K562 (cell line): ENCODE measurements around the gene ARHGAP26. TPM values are rescaled to one million over a fixed set of nuclear protein-coding genes. Genes with fewer than 3 reads are reported as not detected.

Experiments used
- ATAC-seq: fragments of 200-7000 bp; cut with Tn5 transposase; 3 replicates; pipeline ENCODE4 v1.9.1; 2020; ENCODE audit warnings: moderate library complexity
- BruUV-seq: library from RNA; stranded (reverse); fragments of 400-500 nt; replicated peaks from 2 replicates; lab custom pipeline; 2021; lab: Mats Ljungman, UMichigan
- CTCF ChIA-PET: fragments of 300-600 bp; formaldehyde crosslinking; extraction: SDS; loops from one replicate; lab custom pipeline; 2021; ENCODE audit warnings: low intra/inter-chr PET ratio; lab: Yijun Ruan, JAX
- POLR2A ChIA-PET: fragments of 300-600, 350-650 bp; sonication (Branson Sonifier 250); formaldehyde crosslinking; extraction: SDS; loops from one replicate; lab custom pipeline; 2021; ENCODE audit warnings: antibody characterized with exemption, inconsistent platforms; lab: Yijun Ruan, JAX
- DNase-seq, 4 experiments: peaks; one replicate each; pipeline versions ENCODE4 v3.0.0 to v3.0.0-alpha.2; 2011 to 2018; ENCODE audit warnings: low spot score in 3 of 4, mixed read lengths in 3 of 4; ENCODE audit errors: extremely low read depth in 1 of 4
- FAIRE-seq: peaks from 2 replicates; lab custom pipeline; 2011; peaks lifted over from hg19 to GRCh38; lab: Jason Lieb, UNC
- H2AFZ ChIP-seq: 2 replicates; pipeline ENCODE4 v1.6.0; 2011; ENCODE audit warnings: low read depth, low read length, control low read depth, inconsistent platforms
- H3K27ac ChIP-seq: fragments of 200-600 bp; 3 replicates; pipeline ENCODE4 v1.8.0; 2011; ENCODE audit warnings: low read depth, mild to moderate bottlenecking, control low read depth, inconsistent platforms, low read length, moderate library complexity, mixed read lengths; ENCODE audit errors: extremely low read depth
- H3K27me3 ChIP-seq, 2 experiments: fragments of 300-600 bp in 1 of 2; 2 replicates in 1 of 2; 3 replicates in 1 of 2; pipeline versions ENCODE4 v1.6.0 to v1.8.0; 2011; ENCODE audit warnings: inconsistent platforms in 2 of 2, low read length in 2 of 2, mild to moderate bottlenecking in 1 of 2, mixed read lengths in 1 of 2, moderate library complexity in 1 of 2; ENCODE audit not compliant: control insufficient read depth in 2 of 2, insufficient read depth in 2 of 2
- H3K36me3 ChIP-seq: fragments of 300-600 bp; 3 replicates; pipeline ENCODE4 v1.8.0; 2011; ENCODE audit warnings: mild to moderate bottlenecking, low read length, inconsistent platforms; ENCODE audit not compliant: control insufficient read depth, insufficient read depth
- H3K4me1 ChIP-seq, 2 experiments: fragments of 200-600 bp in 1 of 2; replicated peaks in 1 of 2; 2 replicates in 1 of 2; 3 replicates in 1 of 2; pipeline versions ENCODE4 v1.5.1 to v1.8.0; 2011; ENCODE audit warnings: inconsistent platforms in 2 of 2, low read length in 2 of 2, mild to moderate bottlenecking in 1 of 2, mixed read lengths in 1 of 2, moderate library complexity in 1 of 2; ENCODE audit not compliant: control insufficient read depth in 2 of 2, insufficient read depth in 2 of 2
- H3K4me2 ChIP-seq: 2 replicates; pipeline ENCODE4 v1.6.1; 2011; ENCODE audit warnings: low read length, control low read depth, inconsistent platforms, mixed read lengths; ENCODE audit not compliant: insufficient read depth
- H3K4me3 ChIP-seq: fragments of 200-600 bp; sonication (generic), shearing (Covaris generic); 2 replicates; pipeline ENCODE4 v1.5.1; 2016; ENCODE audit warnings: control low read depth, inconsistent platforms
- H3K79me2 ChIP-seq: fragments of 200-600 bp; 3 replicates; pipeline ENCODE4 v1.8.0; 2011; ENCODE audit warnings: low read length, inconsistent platforms; ENCODE audit not compliant: control insufficient read depth, insufficient read depth
- H3K9ac ChIP-seq, 2 experiments: 2 replicates each; pipeline versions ENCODE4 v1.6.0 to v1.6.1; 2011; ENCODE audit warnings: low read depth in 2 of 2, low read length in 2 of 2, control low read depth in 1 of 2, inconsistent platforms in 1 of 2, mild to moderate bottlenecking in 1 of 2, mixed read lengths in 1 of 2; ENCODE audit not compliant: insufficient read depth in 1 of 2
- H3K9me1 ChIP-seq: one replicate; pipeline ENCODE4 v1.6.0; 2011; ENCODE audit warnings: inconsistent platforms, mild to moderate bottlenecking, low read length, moderate library complexity; ENCODE audit not compliant: control insufficient read depth, insufficient read depth
- H3K9me3 ChIP-seq: replicated peaks from 2 replicates; pipeline ENCODE4 v1.5.1; 2011; ENCODE audit warnings: low read depth, low read length, inconsistent platforms; ENCODE audit not compliant: control insufficient read depth, insufficient read depth
- H4K20me1 ChIP-seq: replicated peaks from 2 replicates; pipeline ENCODE4 v1.6.1; 2011; ENCODE audit warnings: low read length, inconsistent platforms, mixed read lengths; ENCODE audit not compliant: control insufficient read depth, insufficient read depth
- CBX2 ChIP-seq: fragments of 200-600 bp; sonication (generic); IDR thresholded peaks from one replicate; pipeline ENCODE4 v1.6.1; 2012; ENCODE audit warnings: mild to moderate bottlenecking, low read length, inconsistent platforms; ENCODE audit not compliant: insufficient read depth, poor library complexity, severe bottlenecking
- ESRRB ChIP-seq: fragments of 250-450 bp; sonication (Bioruptor Pico); IDR thresholded peaks from 2 replicates; pipeline ENCODE4 v1.5.0; 2020; ENCODE audit warnings: mild to moderate bottlenecking, moderate library complexity, borderline replicate concordance
- MAFF ChIP-seq: IDR thresholded peaks from 2 replicates; pipeline ENCODE4 v1.6.1; 2012; ENCODE audit warnings: low read length, improper control_type of control experiment
- NCOR1 ChIP-seq: fragments of 450-650 bp; IDR thresholded peaks from 2 replicates; pipeline ENCODE4 v1.6.1; 2016; ENCODE audit warnings: mild to moderate bottlenecking, moderate library complexity
- POLR2H ChIP-seq: IDR thresholded peaks from 2 replicates; pipeline ENCODE4 v1.6.1; 2016; ENCODE audit warnings: missing genetic modification characterization, low read depth, mild to moderate bottlenecking, control low read depth, missing compliant biosample characterization, moderate library complexity
- ZFP36 ChIP-seq: fragments of 150-350 bp; IDR thresholded peaks from 2 replicates; pipeline ENCODE4 v1.6.1; 2018; ENCODE audit warnings: low read length, low read depth; ENCODE audit not compliant: partially characterized antibody
- ZNF347 ChIP-seq: fragments of 450-650 bp; formaldehyde crosslinking; IDR thresholded peaks from 2 replicates; pipeline ENCODE4 v1.4.0; 2020; ENCODE audit warnings: low read depth, mild to moderate bottlenecking, moderate library complexity
- ZNF354B ChIP-seq: fragments of 250-450 bp; sonication (Bioruptor Pico); IDR thresholded peaks from 2 replicates; pipeline ENCODE4 v1.4.0; 2020
- WGBS: fragments of 100-300 bp; shearing (Covaris generic); methylation state at CpG from one replicate; pipeline ENCODE4 v1.1.6; 2016; ENCODE audit warnings: low coverage, mixed read lengths; ENCODE audit not compliant: insufficient coverage; ENCODE audit errors: missing lambda C conversion rate; 5-methylcytosine and 5-hydroxymethylcytosine counted together
- in situ Hi-C: fragments of 300-500 bp; cut with MboI; formaldehyde crosslinking; loops from 4 replicates; pipeline ENCODE4 v1.15.0; 2018; ENCODE audit warnings: inconsistent platforms, mixed read lengths
- intact Hi-C: fragments of 100-400 bp; cut with micrococcal nuclease; formaldehyde crosslinking; loops from 2 replicates; pipeline ENCODE4 v1.14.2; 2022
- polyA plus RNA-seq, 8 experiments: library from polyadenylated mRNA; depleted of rRNA in 4 of 8; stranded (reverse) in 5 of 8; unstranded in 3 of 8; fragments of >200 nt; fragmentation: Nextera tagmentation in 2 of 8; fragmentation: Illumina TruSeq in 1 of 8; extraction: Ambion mirVana in 2 of 8; extraction: Trizol in 1 of 8; gene quantifications; 2 replicates each; pipeline versions ENCODE4 v1.2.1 to v1.2.3, GENCODE V29; 2011 to 2014; ENCODE audit warnings: inconsistent platforms in 1 of 8, missing spikeins in 1 of 8
- total RNA-seq, 7 experiments: library from RNA; depleted of rRNA in 6 of 7; stranded (reverse); fragments of >200 nt in 6 of 7; fragmentation: Illumina TruSeq in 2 of 7; extraction: Trizol in 2 of 7; gene quantifications; 2 replicates each; pipeline versions ENCODE4 v1.2.1 to v1.2.3, GENCODE V29; 2011 to 2021; ENCODE audit warnings: low replicate concordance in 1 of 7
- TF ChIP-seq, protein P1 (sequence below): sonication (generic); formaldehyde crosslinking; IDR thresholded peaks from 2 replicates; pipeline ENCODE4 v1.8.0; 2022; ENCODE audit warnings: mild to moderate bottlenecking, missing genetic modification reagents

ARHGAP26 gene
- total and polyA plus RNA-seq, 9 of the 15 experiments (the other 6 are each of a cell fraction or from before 2014, with no cell fraction given) = 0.13 to 1.1 (median 0.55) TPM

DNA sequence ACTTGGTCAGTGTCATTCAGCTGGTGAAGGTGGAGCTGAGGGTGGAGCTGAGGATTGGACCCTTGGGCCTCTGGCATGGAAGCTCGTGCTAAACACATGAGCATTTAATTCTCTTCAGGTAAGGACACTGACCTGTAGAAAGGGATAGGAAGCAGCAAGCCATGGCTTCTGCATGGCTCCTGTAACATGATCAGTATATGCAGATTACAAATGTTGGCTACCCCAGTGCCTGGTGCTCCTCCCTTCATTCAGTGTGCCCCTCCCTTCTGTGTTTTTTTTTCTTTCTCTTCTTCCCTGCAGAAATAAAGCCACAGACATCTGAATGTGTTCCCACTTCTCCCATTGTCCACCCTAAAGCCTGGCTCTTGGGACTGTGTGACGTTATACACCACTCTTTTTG is 52.9 kb downstream of the ARHGAP26 start:
- H3K27ac ChIP-seq = no peak overlapping the region
- H2AFZ ChIP-seq = no peak overlapping the region
- H3K4me2 ChIP-seq = no peak overlapping the region
- ChIA-PET POLR2A (interaction anchor here (0.6 kb wide), 1 partner anchor 100 kb away, joined by 3 read pairs; no protein-coding TSS in a partner anchor), CTCF (no interaction called here)
- no peaks in the 10 kb centered on the region for H3K79me2 ChIP-seq
- ATAC-seq (no peak), DNase-seq (no peak), FAIRE-seq (no peak)
- BruUV-seq = no TSS peak
- in situ Hi-C loops (no loop called here), intact Hi-C loops (no loop called here)
- H3K27me3 ChIP-seq = peaks cover 0 to 5% of the 10 kb centered on the region in 2 experiments; a peak in 1 of 5 replicates
- H3K9me3 ChIP-seq = no peaks in the 10 kb centered on the region
- H4K20me1 ChIP-seq = no peaks in the 10 kb centered on the region
- H3K4me1 ChIP-seq = no peaks in the 10 kb centered on the region; a peak in 1 of 5 replicates
- H3K36me3 ChIP-seq = no peaks in the 10 kb centered on the region
- 4% methylated on average over 2 of the region's 2 CpGs for WGBS
- H3K9ac ChIP-seq = no peak overlapping the region
- H3K9me1 ChIP-seq = no peaks in the 10 kb centered on the region
- H3K4me3 ChIP-seq = no peak overlapping the region
- no peak for TF ChIP-seq MAFF
- no peak for TF ChIP-seq ZFP36
- TF ChIP-seq NCOR1 = no peak
- TF ChIP-seq POLR2H = no peak
- no peak for TF ChIP-seq CBX2

DNA sequence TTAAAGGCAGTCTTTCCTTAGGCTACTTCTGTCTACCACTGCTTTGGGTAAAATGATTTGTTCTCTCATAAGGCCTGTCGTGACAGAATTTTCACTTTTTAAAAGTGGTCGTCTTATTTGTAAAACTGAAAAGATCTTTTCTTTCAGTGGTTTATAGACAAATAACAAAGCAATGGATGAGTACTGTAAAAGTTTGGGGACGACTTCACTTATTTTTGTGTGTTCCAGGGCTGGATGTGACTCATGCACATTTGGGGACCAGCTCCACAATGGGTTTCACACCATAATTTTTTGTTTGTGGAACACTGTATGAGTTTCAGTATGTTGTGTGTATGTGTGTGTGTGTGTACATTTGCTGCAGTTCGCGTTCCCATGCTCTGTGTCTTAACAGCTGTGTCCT is 53.6 kb downstream of the ARHGAP26 start:
- Histone ChIP-seq H3K4me1 (no peaks in the 10 kb centered on the region; a peak in 1 of 5 replicates), H2AFZ (no peak overlapping the region), H3K9me3 (no peaks in the 10 kb centered on the region), H3K27me3 (peaks cover under 1 to 8% of the 10 kb centered on the region in 2 experiments; a peak in 2 of 5 replicates), H3K4me3 (no peak overlapping the region), H3K9me1 (no peaks in the 10 kb centered on the region), H3K27ac (no peak overlapping the region), H3K4me2 (no peak overlapping the region), H4K20me1 (no peaks in the 10 kb centered on the region), H3K9ac (no peak overlapping the region), H3K36me3 (no peaks in the 10 kb centered on the region), H3K79me2 (no peaks in the 10 kb centered on the region)
- FAIRE-seq (no peak), ATAC-seq (no peak), DNase-seq (no peak)
- 0% methylated on average over 5 of the region's 5 CpGs for WGBS
- BruUV-seq = no TSS peak
- POLR2A ChIA-PET = interaction anchor here (0.6 kb wide), 1 partner anchor 31 kb away, joined by 3 read pairs; no protein-coding TSS in a partner anchor
- TF ChIP-seq, protein P1, sequence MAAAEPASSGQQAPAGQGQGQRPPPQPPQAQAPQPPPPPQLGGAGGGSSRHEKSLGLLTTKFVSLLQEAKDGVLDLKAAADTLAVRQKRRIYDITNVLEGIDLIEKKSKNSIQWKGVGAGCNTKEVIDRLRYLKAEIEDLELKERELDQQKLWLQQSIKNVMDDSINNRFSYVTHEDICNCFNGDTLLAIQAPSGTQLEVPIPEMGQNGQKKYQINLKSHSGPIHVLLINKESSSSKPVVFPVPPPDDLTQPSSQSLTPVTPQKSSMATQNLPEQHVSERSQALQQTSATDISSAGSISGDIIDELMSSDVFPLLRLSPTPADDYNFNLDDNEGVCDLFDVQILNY (CRISPR knock-in tag) = no peak
- TF ChIP-seq ZNF347 (CRISPR knock-in tag) = no peak
- TF ChIP-seq ZNF354B (CRISPR knock-in tag) = no peak
- no peak for TF ChIP-seq ESRRB (CRISPR knock-in tag)
- intact Hi-C loops (no loop called here), in situ Hi-C loops (no loop called here)
- CTCF ChIA-PET = no interaction called here
